Daoy (cell line): Measurements from ENCODE around the gene SFXN5. TPM values are rescaled to one million over a fixed set of nuclear protein-coding genes. Genes with fewer than 3 reads are reported as not detected.
"Not testable (repeated sequence)": the region's sequence is repeated elsewhere in the genome, so short reads cannot be mapped to it uniquely, and the experiment has no call there.

Source experiments
- DNase-seq: peaks from one replicate; pipeline ENCODE4 v3.0.0-alpha.2; 2015; ENCODE audit warnings: low read depth
- total RNA-seq: library from RNA; depleted of rRNA; stranded (reverse); fragments of >200 nt; shearing (Covaris generic); gene quantifications from 2 replicates; pipeline ENCODE4 v1.2.3, GENCODE V29; 2014; rRNA removed

The SFXN5 gene
- 10.2 and 11.0 TPM in 2 replicates for total RNA-seq

GRCh38 chr2:73071360-73072128 lies at the start of gene SFXN5:
SFXN5 (minus strand) TSS chr2:73071712; CDS start chr2:73071705, 7 bp downstream.
- DNase-seq, result peak; percentile 97

GRCh38 chr2:73119611-73120239 lies 48.2 kb upstream of the SFXN5 start:
- not testable (repeated sequence) for DNase-seq

- no peak for DNase-seq
Observed at GRCh38 chr2:73117441-73117840, 45.9 kb upstream of the SFXN5 start.

GRCh38 chr2:73116182-73116960 lies 44.9 kb upstream of the SFXN5 start:
- DNase-seq, result no peak

GRCh38 chr2:73114273-73114867 lies 42.9 kb upstream of the SFXN5 start:
- DNase-seq, result peak; percentile 32

- DNase-seq, result peak; percentile 89
Observed at GRCh38 chr2:73112913-73113854, 41.7 kb upstream of the SFXN5 start, which contains the start of gene RAB11FIP5. RAB11FIP5 (minus strand) TSS chr2:73112948; CDS start chr2:73112777, 171 bp downstream.

- peak; percentile 64 for DNase-seq
Observed at GRCh38 chr2:73112026-73112912, 40.8 kb upstream of the SFXN5 start.

GRCh38 chr2:73111073-73112025 lies 39.8 kb upstream of the SFXN5 start:
- peak; percentile 72 for DNase-seq

- DNase-seq, result peak; percentile 45
Observed at GRCh38 chr2:73110168-73111072, 38.9 kb upstream of the SFXN5 start.

- DNase-seq, result no peak
Observed at GRCh38 chr2:73109431-73110167, 38.1 kb upstream of the SFXN5 start.

GRCh38 chr2:73107211-73107926 lies 35.9 kb upstream of the SFXN5 start:
- peak; percentile 36 for DNase-seq

- no peak for DNase-seq
Observed at GRCh38 chr2:73106791-73107190, 35.3 kb upstream of the SFXN5 start.

- no peak for DNase-seq
Observed at GRCh38 chr2:73105511-73105971, 34.0 kb upstream of the SFXN5 start.

GRCh38 chr2:73104933-73105332 lies 33.4 kb upstream of the SFXN5 start:
- DNase-seq, result no peak

- DNase-seq, result no peak
Observed at GRCh38 chr2:73103018-73103542, 31.6 kb upstream of the SFXN5 start.
